GM18868 (cell line): ENCODE results near the gene ACE.

Experiments used
- ATAC-seq: cut with Tn5 transposase; IDR thresholded peaks from one replicate; pipeline ENCODE4 v1.9.1; 2021; ENCODE audit warnings: mild to moderate bottlenecking, moderate library complexity; ENCODE audit not compliant: unreplicated experiment

Gene ACE

DNA sequence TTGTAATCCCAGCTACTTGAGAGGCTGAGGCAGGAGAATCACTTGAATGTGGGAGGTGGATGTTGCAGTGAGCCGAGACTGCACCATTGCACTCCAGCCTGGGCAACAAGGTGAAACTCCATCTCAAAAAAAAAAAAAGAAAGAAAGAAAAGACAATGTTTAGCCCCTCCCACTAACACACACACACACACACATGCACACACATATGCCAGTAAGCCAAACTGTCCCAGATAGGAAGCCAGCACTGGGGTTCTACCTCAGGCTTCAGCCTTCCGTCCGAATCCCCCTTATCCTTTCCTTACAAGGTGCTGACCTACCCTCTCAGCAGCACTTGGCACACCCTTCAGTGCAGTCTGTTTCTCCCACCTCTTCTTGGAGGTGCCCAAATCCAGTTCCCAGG, 37.6 kb downstream of the ACE start:
- no peak for ATAC-seq

DNA sequence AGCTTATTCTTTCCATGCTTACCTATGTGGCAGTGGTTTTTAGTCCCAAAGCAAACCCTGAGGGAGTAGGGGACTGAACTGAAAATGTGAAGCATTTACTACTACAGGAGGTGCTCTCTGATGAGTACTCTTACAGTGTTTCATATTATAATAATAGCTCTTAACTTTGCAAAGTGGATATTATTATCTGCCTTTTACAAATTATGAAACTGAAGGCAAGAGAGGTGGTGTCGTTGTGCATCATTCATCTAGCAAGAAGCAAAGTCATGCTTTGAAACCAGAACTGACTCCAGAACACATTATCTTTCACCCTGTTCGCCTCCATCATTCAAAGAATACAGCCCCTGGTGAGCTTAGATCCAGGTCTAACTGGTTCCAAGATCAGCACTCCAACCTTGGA, 38.1 kb downstream of the ACE start:
- peak; percentile 46 for ATAC-seq

DNA sequence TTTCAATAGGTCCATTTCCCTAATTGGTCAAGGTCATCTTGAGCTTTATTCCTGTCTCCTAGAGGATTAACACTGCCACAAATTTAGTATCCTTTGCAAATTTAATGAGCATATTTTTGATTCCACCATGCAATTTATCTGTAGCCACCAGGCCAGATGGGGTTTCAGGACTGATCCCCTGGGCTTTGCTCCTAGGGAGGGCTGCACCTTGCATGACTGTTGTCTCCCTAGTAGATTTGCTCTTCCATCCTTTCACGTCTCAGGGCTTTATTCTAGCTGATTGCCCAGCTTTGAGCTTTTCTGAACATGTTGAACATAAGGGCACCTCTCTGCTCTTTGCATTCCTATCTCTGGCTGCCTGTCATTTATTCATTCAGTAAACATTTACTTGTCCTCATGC, 38.6 kb downstream of the ACE start:
- no peak for ATAC-seq

DNA sequence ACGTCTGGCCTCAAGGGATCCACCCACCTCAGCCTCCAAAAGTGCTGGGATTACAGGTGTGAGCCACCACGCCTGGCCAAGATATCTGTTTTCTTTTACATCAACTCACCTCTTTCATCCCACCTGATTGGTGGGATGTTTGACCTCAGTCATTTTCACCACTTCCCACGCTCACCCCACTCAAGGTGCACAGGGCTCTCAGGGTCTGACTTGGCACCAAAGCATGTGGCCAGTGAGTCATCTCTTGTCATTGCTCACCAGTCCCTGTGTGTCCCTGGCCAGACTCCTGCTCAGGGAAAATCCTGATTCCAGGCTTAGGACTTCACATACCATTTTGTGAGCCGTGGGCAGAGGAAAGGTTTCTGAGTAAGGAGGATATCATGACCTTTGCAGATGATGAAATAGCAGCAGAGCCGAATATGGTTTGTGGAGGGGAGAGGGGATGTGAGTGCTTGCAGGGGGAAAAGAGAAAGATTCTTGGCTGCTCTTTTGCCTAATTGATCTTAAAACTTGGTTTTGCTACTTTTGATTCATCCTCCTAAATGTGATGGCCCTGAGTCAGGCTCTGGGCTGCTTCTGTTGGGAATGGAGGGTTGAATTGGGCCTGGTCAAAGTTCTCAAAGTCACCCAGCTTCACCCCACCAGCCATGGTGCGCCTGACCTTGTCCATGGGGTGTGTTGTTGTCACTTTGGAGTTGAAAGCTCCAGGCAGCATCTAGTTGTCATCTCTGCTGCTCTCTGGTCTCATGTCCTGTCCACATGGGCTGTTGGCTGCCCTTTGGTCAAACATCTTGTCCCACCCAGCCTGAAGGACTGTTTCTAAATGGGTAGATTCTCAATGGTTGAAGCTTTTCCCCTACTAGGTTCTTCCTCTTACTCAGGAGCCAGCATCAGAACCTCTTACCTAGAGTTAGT, 40.3 kb downstream of the ACE start:
- ATAC-seq: no peak

DNA sequence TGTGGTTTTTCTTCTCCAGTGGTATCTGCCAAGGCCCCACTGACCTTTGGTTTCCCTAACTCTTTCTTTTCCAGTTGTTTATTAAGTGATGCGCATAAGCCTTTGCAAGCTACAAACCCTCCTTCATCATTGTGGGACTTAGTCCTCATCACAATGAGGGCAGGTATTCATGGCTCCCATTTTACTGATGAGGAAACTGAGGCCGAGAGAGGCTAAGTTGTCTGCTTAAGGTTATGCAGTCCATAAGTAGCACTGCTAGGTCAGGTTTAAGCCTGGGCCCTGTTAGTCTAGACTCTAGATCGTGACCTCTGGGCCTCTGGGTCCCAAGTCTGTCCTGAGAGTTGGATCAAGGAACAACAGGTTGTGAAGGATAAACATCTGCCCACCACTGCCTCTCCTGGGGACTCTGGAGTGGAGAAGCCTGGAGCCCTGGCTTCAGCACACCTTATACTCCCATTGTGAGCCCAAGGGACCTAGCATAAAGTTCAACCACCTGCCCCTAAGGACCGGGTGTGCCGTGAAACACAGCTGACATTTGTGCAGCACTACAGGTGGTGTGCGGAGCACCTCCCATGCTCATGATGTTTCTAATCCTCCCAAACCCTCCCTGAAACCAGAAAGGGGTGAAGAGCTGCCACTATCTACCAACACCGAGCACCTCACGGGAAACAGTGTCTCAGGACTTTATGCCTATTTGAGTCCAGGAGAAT, 41.1 kb downstream of the ACE start:
- no peak for ATAC-seq

DNA sequence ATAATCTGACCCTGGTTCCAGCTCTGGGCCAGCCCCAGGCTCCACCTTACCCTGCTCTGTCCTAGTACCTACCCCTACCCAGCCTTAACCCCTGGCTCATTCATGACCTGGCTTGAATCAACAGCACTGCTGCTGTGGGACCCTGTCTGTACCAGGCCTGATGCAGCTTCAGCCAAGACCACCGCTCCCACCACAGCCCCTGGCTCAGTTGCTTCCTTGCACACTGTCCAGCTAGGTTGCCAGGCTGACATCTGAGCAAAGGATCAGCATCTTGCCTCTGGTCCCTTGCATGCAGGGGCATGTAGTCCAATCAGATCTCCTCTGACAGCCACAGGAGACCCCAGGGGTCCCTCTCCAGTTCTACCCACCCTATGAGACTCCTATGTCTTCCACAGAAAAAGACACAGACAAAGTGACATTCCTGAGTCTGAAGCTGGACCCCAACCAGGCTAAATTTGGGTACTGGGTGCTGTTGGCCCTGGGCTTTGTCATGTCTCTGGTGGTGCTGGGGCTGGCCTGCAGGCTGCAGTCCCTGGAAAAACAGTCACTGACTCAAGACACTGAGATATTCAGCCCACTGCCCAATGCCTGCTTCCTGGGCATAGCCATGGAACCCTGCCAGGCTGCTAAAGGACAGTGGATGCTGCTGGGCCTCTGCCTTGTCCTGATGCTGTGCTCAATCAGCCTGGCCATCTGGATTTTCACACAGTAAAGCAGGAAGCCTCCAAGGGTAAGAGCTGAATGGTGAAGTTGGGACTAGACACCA, 42.4 kb downstream of the ACE start:
- no peak for ATAC-seq

DNA sequence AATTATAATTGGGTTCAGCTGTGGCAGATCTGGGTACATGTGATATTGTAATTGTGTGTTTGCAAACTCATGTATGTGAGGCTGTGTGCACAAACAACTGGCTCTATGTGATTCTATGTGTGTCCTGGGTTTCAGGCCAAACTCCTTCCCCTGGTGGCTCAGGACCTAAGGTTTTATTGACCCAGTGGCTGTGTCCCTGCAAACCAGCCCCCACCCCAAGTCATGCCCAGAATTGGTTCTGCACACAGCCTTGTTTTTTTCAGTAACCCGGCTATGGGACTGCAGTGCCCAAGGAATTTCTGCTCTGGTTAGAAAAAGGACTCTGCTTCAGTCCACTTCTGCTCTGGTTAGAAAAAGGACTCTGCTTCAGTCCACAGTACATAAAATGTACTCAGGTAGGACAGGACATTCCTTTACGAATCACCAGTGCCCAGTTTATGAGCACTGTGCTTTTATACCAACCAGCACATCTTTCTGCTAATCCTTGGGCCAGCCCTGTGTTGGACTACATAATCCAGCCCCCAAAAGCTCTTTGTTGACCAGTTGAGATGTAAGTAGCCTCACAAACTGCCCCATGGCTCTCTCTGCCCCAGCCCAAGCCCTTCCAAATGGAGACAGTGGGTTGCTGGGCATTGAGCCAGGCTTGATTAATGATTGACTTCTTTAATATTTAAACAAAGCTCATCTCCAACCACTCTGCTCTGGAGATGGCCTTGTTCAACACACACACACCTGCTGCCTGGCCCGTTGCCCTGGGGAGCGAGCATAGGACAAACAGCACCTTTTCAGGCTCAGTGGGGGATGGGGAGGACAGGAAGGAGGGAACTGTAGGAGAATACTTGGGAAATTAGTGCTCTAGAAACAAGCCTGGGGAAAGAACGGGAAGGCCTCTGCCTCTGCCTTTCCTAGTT, 43.4 kb downstream of the ACE start:
- no peak for ATAC-seq

DNA sequence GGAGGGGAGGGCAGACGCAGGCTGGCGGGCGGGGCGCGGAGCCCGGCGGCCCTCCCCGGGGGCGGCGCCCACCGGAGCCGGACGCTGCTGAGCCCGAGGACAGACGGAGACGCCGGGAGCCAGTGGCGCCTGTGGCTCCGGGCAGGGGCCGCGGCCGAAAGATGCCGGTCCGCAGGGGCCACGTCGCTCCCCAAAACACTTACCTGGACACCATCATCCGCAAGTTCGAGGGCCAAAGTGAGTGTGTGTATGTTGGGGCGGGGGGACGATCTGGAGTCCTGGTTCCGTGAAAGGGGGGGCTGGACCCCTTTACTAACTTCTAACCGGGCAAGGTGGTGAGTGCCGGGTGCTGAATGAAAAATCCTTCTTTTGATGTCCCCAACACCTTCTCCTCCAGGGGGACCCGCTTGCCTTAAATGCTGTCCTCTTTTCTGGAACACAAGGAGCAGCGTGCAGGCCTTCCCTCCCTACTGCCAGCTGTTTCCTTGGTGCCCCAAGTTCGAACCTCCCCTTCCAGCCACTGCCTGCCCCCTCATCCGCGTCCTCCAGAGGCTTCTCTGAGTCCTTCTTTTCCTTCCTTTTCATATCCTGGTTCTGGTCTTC, 46.5 kb downstream of the ACE start, which contains the start of gene KCNH6:
KCNH6 (plus strand) TSS at position 106 of the 603 bp plus-strand sequence; CDS start at position 162, 56 bp downstream.
- no peak for ATAC-seq

DNA sequence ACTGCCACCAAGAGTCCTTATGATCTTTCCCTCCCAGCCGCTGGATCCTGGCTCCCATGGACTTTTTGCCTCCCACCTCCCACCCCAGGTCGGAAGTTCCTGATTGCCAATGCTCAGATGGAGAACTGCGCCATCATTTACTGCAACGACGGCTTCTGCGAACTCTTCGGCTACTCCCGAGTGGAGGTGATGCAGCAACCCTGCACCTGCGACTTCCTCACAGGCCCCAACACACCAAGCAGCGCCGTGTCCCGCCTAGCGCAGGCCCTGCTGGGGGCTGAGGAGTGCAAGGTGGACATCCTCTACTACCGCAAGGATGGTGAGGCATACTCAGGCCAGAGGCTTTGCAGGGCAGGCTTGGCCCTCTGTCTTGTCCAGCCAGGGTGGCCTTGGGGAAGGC, 47.2 kb downstream of the ACE start:
- ATAC-seq: no peak

DNA sequence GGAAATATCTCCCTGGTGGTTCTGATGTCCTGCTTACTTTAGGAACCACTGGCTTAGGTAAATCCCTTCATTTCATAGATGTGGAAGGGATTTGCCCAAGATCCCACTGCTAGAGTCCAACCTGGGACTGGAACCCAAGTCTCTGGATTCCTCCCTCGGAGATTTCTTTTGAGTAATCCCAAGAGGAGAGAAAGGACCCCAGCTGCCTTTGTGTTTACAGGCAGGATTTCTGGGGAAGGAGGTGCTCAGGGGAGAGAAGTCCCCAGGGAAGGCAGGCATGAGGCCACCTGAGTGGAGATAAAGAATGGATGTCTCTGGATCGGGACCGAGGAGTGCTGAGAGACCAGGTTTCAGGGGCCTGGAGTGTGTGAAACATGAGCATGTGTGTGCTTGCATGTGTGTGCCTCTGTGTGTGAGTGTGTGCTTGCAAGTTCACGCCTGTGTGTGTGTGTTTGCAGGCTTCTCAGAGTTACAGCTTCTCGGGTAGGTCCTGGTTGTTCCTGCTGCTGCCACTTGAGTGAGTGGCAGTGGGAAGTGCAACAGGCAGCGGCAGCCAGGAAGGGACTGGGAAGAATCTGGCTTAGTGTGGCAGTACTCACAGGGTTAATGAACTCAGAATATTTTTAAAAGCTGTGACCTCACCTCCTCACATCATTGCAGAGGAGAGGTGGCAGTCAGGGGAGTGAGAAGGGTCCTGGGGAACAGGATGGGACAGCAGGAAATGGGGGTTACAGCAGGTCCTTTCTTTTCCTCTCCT, 48.5 kb downstream of the ACE start:
- ATAC-seq: no peak

DNA sequence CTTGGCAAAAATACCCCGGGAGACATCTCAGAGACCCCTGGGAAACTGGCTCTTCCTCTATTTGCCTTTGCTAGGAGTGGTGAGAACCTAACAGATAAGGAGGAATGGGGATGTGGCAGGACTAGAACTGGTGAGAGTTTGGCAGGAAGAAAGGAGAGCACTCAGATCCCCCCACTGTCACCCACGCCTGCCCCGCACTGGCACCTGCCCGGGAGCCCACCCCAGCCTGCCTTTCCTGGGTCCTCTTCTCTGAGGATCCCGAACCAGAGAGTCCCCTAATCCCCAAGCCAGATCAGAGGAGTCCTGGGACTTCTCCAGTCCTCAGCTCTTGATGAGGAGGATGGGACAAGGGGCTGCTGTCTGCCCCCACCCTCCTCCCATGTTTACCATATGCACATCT, 50.0 kb downstream of the ACE start:
- ATAC-seq: no peak

DNA sequence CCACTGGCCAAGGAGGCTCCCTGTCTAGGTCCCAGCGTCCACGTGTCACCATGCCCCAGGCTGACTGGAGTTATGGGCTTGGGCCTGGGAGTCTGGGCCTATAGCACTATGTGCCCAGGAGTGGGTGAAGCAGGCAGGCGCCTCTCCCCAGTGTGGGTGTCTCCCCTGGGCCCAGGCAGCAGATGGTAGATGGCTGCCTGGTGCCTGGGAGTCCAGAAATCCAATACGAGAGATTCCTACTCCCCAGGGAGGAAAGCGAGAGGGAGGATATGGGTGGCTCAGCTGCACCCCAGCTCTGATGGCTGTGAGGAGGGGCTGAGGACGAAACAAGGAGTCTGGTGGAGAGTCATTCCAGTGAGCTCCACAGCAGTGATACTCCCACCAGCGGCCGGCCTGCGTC, 51.3 kb downstream of the ACE start:
- ATAC-seq: no peak

DNA sequence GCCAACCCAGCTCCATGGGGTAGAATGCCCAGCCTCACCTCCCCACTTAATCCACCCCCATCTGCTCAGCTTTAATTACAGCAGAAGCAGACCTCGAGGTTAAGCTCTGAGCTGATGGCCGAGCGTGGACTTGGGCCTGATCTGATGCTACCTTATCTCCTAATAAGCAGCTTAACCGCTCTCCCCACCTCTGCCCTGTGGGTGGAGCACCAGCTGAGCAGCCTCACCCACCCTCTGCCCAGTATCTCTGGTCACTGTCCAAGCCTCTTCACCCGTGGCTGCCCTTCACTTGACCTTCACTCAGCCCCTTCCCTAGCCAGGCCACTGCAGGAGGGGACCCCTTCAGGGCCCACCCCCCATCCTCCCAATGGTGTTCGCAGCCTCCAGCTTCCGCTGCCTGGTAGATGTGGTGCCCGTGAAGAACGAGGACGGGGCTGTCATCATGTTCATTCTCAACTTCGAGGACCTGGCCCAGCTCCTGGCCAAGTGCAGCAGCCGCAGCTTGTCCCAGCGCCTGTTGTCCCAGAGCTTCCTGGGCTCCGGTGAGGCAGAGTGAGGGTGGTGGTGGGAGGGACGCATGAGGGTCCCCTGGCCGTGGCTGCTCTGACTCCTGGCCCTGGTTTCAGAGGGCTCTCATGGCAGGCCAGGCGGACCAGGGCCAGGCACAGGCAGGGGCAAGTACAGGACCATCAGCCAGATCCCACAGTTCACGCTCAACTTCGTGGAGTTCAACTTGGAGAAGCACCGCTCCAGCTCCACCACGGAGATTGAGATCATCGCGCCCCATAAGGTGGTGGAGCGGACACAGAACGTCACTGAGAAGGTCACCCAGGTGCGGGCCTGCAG, 53.1 kb downstream of the ACE start:
- ATAC-seq: no peak

DNA sequence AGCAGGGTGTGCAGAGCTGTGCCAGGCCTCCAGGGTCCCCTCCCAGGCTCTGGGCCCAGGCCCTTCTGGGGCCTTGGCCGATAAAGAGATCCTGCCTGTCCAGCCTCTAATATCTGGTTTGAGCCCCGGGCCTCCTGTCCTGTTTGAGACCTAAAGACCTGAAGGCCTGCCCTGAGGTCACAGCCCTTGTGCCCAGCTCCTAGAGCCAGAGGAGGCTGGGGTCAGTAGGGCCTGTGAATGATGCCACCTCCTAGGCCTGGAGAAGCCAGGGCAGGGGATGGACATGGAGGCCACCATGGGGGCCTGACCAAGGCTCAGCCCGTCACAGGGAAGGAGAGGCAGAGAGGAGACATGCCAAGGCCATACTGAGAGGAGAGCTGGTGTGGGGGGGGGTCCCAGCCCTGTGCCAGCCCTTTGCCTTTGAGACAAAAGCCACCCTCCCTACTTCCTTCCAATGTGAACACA, 53.7 kb downstream of the ACE start:
- no peak for ATAC-seq

DNA sequence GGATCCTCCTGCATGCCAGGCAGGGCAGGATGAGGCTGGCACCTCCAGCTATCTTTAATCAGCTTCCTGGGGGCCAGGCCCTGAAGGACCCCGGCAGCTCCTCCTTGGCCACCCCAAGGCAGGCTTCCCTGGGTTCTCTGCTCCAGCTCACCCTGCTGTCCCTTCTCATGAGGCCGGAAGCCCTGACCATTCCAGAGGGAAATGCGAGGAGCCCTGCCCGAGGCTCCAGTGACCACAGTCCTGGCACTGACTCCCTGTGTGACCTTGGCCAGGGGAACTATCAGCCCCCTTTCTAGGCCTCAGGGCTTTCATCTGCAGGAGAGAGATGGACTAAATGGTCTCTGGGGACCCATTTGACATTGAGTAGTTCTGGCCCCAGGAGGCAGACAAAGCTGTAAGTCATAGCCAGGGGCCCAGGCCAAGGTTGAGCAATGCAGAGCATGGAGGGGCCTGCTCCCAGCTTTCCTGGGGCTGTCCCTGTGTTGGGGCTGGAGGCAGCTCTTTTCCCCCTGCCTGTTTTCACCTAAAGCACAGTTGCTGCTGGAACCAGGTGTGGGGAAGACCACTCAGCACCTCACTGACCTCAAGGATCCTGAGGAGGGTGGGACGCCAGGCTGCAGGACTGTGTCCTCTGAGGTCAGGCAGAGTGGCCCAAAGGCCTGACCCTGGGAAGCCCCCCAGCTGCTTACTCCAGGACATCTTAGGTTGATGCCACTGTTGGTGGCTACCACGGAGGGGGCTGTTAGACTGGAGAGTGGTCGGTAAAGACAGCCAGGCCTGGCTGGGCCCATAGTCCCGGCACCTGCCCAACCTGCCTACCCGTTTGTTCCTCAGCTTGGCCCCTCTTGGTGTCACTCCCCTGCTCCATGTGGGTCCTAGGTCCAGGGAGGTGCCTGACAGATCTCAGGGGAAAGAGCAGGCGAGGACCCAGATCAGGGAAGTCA, 54.4 kb downstream of the ACE start:
- no peak for ATAC-seq

DNA sequence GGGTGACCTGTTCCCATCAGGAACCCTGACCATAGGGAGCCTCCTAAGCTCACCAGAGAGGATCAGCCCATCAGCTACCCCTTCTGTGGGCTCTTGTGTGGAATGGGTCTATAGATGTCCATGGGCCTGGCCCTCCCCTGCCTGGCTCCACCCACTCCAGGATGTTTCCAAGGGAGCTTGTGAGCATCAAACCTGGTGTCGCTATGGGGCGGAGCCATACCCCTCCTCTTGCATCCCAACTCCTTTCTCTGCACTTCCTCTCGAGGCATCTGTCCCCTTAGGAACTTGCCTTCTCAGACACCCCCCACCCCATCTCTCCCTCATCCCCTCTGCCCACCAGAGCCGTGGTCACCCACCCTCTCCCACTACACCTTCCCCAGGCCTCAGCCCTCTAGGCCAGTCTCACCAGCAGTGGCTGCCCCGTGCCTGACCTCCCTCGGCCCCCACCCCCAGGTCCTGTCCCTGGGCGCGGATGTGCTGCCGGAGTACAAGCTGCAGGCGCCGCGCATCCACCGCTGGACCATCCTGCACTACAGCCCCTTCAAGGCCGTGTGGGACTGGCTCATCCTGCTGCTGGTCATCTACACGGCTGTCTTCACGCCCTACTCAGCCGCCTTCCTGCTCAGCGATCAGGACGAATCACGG, 56.7 kb downstream of the ACE start:
- no peak for ATAC-seq
